ENCODE measurements around the gene MIEF2. TPM values are rescaled to one million over a fixed set of nuclear protein-coding genes. Genes with fewer than 3 reads are reported as not detected.
"Not testable (repeated sequence)": the region's sequence is repeated elsewhere in the genome, so short reads cannot be mapped to it uniquely, and the experiment has no call there.

The MIEF2 gene
- total and polyA plus RNA-seq, 2 donors from 2014 or later, result 19.3 to 25.3 TPM

DNA sequence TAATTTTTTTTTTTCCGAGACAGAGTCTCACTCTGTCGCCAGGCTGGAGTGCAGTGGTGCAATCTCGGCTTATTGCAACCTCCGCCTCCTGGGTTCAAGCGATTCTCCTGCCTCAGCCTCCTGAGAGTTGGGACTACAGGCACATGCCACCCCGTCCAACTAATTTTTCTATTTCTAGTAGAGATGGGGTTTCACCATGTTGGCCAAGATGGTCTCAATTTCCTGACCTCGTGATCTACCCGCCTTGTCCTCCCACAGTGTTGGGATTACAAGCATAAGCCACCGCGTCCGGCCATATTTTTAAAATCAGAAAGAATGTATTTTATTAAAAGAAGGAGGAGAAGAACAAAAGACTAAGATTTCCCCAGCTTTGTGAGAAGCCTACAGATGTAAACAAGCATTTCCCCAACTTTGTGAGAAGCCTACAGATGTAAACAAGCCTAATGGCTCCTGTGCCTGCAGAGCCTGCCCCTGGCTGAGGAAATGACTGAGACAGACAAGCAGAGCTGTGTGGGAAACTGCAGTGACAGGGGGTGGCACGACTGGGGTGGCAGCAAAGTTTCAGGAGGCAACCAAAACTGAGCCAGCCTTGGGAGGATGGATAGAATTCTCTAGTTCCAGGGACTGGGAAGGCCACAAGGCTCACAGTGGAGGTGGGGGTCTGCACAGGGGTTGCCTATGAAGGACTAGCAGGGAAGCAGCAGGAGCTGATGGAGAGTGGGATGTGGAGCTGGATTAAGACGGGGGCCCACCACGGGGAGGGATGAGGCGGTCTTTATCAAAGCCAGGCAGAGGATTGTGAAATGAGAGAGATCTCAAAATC lies 31.5 kb downstream of the MIEF2 start:
- Histone ChIP-seq H3K9ac (ENCODE audit: low read length in 3 of 3) (no peak overlapping the region), H3K4me3 (ENCODE audit: low read length in 3 of 3) (no peak overlapping the region), H3K4me1 (ENCODE audit: control insufficient read depth in 2 of 3, insufficient read depth in 2 of 3, low read depth in 1 of 3, low read length in 3 of 3) (no peaks in the 10 kb centered on the region), H3K9me3 (ENCODE audit: control insufficient read depth in 2 of 3, insufficient read depth in 1 of 3, low read length in 3 of 3) (no peaks in the 10 kb centered on the region), H3K36me3 (ENCODE audit: control insufficient read depth in 2 of 3, insufficient read depth in 3 of 3, low read length in 3 of 3) (peaks cover 9 to 33% (median 19%) of the 10 kb centered on the region in 3 donors), H3K27ac (ENCODE audit: low read depth in 2 of 2, low read length in 2 of 2) (no peak overlapping the region), H3K27me3 (ENCODE audit: control insufficient read depth, insufficient read depth, low read length) (no peaks in the 10 kb centered on the region)
- TF ChIP-seq, protein P1, sequence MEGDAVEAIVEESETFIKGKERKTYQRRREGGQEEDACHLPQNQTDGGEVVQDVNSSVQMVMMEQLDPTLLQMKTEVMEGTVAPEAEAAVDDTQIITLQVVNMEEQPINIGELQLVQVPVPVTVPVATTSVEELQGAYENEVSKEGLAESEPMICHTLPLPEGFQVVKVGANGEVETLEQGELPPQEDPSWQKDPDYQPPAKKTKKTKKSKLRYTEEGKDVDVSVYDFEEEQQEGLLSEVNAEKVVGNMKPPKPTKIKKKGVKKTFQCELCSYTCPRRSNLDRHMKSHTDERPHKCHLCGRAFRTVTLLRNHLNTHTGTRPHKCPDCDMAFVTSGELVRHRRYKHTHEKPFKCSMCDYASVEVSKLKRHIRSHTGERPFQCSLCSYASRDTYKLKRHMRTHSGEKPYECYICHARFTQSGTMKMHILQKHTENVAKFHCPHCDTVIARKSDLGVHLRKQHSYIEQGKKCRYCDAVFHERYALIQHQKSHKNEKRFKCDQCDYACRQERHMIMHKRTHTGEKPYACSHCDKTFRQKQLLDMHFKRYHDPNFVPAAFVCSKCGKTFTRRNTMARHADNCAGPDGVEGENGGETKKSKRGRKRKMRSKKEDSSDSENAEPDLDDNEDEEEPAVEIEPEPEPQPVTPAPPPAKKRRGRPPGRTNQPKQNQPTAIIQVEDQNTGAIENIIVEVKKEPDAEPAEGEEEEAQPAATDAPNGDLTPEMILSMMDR (IDR thresholded peaks at IDR 0.05; ENCODE audit: borderline replicate concordance, extremely low read depth, insufficient read depth), result no peak
- FAIRE-seq (no peak), DNase-seq (peak in 1 of 5 donors; percentile 15)
- intact Hi-C loops (cut with DNase I), result no loop called here

DNA sequence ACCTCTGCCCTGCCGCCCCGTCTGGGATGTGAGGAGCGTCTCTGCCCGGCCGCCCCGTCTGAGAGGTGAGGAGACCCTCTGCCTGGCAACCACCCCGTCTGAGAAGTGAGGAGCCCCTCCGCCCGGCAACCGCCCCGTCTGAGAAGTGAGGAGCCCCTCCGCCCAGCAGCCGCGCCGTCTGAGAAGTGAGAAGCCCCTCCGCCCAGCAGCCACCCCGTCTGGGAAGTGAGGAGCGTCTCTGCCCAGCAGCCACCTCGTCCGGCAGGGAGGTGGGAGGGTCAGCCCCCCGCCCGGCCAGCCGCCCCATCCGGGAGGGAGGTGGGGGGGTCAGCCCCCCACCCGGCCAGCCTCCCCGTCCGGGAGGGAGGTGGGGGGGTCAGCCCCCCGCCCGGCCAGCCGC lies 37.6 kb downstream of the MIEF2 start:
- H3K27me3 ChIP-seq (ENCODE audit: control insufficient read depth, insufficient read depth, low read length); FAIRE-seq; H3K4me3 ChIP-seq (ENCODE audit: low read length in 3 of 3); H3K4me1 ChIP-seq (ENCODE audit: control insufficient read depth in 2 of 3, insufficient read depth in 2 of 3, low read depth in 1 of 3, low read length in 3 of 3); intact Hi-C loops (cut with DNase I); H3K9me3 ChIP-seq (ENCODE audit: control insufficient read depth in 2 of 3, insufficient read depth in 1 of 3, low read length in 3 of 3); H3K27ac ChIP-seq (ENCODE audit: low read depth in 2 of 2, low read length in 2 of 2); H3K9ac ChIP-seq (ENCODE audit: low read length in 3 of 3); DNase-seq: not testable (repeated sequence)
- peaks cover 15 to 26% (median 21%) of the 10 kb centered on the region in 3 donors for H3K36me3 ChIP-seq (ENCODE audit: control insufficient read depth in 2 of 3, insufficient read depth in 3 of 3, low read length in 3 of 3)

DNA sequence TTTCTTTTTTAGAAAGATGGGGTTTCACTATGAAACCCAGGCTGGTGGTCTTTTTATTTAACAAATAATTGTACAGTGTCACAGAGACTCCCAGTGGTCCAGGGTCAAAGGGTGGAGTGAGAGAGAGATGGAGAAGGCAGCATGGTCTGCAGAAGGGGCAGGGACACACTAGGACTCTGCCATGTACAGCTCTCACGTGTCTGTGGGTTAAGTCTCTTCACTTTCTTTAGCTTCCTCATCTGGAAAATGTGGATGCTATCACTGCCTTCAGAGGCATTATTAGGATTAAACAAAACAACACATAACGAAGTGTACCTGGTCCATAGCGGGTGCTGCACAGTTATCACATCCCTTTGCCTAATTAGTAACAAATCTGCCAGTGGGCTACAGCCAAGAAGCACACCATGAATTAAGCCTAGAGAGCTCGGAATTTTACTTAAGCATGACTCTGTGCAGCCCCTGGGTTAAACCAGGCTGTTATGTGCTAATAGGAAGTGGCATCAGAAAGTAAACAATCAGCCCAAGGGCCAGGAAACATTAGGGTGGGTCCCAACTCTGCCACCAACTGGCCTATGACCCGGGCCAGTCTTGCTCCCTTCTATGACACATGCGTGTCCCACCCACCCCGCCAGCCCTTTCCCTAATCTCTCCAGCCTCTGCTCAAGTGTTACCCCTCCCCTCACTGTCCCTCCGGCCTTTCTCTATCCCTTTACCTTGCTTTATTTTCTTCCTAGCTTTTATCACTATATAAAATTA lies 40.4 kb downstream of the MIEF2 start:
- TF ChIP-seq, protein P1 (IDR thresholded peaks at IDR 0.05; ENCODE audit: borderline replicate concordance, extremely low read depth, insufficient read depth), result no peak
- DNase-seq (no peak), FAIRE-seq (no peak)
- Histone ChIP-seq H3K4me1 (ENCODE audit: control insufficient read depth in 2 of 3, insufficient read depth in 2 of 3, low read depth in 1 of 3, low read length in 3 of 3) (no peaks in the 10 kb centered on the region), H3K9me3 (ENCODE audit: control insufficient read depth in 2 of 3, insufficient read depth in 1 of 3, low read length in 3 of 3) (no peaks in the 10 kb centered on the region), H3K27me3 (ENCODE audit: control insufficient read depth, insufficient read depth, low read length) (no peaks in the 10 kb centered on the region), H3K4me3 (ENCODE audit: low read length in 3 of 3) (no peak overlapping the region), H3K36me3 (ENCODE audit: control insufficient read depth in 2 of 3, insufficient read depth in 3 of 3, low read length in 3 of 3) (peaks cover 17 to 33% (median 31%) of the 10 kb centered on the region in 3 donors), H3K9ac (ENCODE audit: low read length in 3 of 3) (no peak overlapping the region), H3K27ac (ENCODE audit: low read depth in 2 of 2, low read length in 2 of 2) (no peak overlapping the region)
- intact Hi-C loops (cut with DNase I), result no loop called here

DNA sequence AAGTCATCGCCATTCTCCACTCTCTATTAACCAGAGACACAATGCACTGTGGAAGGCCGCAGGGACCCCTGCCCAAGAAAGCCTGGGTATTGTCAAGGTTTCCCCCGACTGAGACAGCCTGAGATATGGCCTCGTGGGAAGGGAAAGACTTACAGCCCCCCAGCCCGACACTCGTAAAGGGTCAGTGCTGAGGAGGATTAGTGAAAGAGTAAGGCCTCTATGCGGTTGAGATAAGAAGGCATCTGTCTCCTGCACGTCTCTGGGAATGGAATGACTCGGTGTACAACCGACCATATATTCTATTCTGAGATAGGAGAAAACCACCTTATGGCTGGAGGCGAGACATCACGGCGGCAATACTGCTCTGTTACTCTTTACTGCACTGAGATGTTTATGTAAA lies 42.7 kb downstream of the MIEF2 start:
- H3K9me3 ChIP-seq (ENCODE audit: control insufficient read depth in 2 of 3, insufficient read depth in 1 of 3, low read length in 3 of 3); H3K9ac ChIP-seq (ENCODE audit: low read length in 3 of 3); H3K4me3 ChIP-seq (ENCODE audit: low read length in 3 of 3); H3K27me3 ChIP-seq (ENCODE audit: control insufficient read depth, insufficient read depth, low read length); FAIRE-seq; H3K27ac ChIP-seq (ENCODE audit: low read depth in 2 of 2, low read length in 2 of 2); H3K4me1 ChIP-seq (ENCODE audit: control insufficient read depth in 2 of 3, insufficient read depth in 2 of 3, low read depth in 1 of 3, low read length in 3 of 3); intact Hi-C loops (cut with DNase I); DNase-seq: not testable (repeated sequence)
- peaks cover 19 to 44% (median 36%) of the 10 kb centered on the region in 3 donors for H3K36me3 ChIP-seq (ENCODE audit: control insufficient read depth in 2 of 3, insufficient read depth in 3 of 3, low read length in 3 of 3)

Data from kidney (tissue), 14 donors.